ENCODE data around the gene CFAP90. TPM values are rescaled to one million over a fixed set of nuclear protein-coding genes. Genes with fewer than 3 reads are reported as not detected.

Gene CFAP90, protein sequence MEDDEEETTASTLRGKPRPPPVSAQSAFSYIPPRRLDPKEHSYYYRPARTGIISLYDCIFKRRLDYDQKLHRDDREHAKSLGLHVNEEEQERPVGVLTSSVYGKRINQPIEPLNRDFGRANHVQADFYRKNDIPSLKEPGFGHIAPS
- total RNA-seq (3.6 TPM), polyA plus RNA-seq (ENCODE audit: insufficient read depth, low read depth, low replicate concordance) (7.7 TPM)
- long read RNA-seq, donor 1, partial matches to known transcripts, result 0 of 3 reads
- long read RNA-seq, donor 1, other reads (novel, unspliced or antisense), result 0 of 3 reads
- long read RNA-seq, donor 2, partial matches to known transcripts, result 0 of 4 reads
- long read RNA-seq, donor 2, other reads (novel, unspliced or antisense), result 0 of 4 reads
- long read RNA-seq, donor 3, partial matches to known transcripts, result 0 of 3 reads
- long read RNA-seq, donor 3, other reads (novel, unspliced or antisense), result 0 of 3 reads
- long read RNA-seq, donor 4, partial matches to known transcripts, result 0 of 3 reads
- long read RNA-seq, donor 4, other reads (novel, unspliced or antisense), result 0 of 3 reads
- long read RNA-seq, donor 5, result 0 reads
- long read RNA-seq, donor 6, partial matches to known transcripts, result 0 of 3 reads
- long read RNA-seq, donor 6, other reads (novel, unspliced or antisense), result 0 of 3 reads
- long read RNA-seq, donor 7, transcript C5orf49-201 (3 exons, 2,385 nt), result major isoform, 5 of 7 reads
- long read RNA-seq, donor 7, partial matches to known transcripts, result 0 of 7 reads
- long read RNA-seq, donor 7, other reads (novel, unspliced or antisense), result 2 of 7 reads
- long read RNA-seq, donor 8, result 0 reads
- long read RNA-seq, donor 9, partial matches to known transcripts, result 0 of 2 reads
- long read RNA-seq, donor 9, other reads (novel, unspliced or antisense), result 0 of 2 reads
- long read RNA-seq, donor 10, partial matches to known transcripts, result 0 of 2 reads
- long read RNA-seq, donor 10, other reads (novel, unspliced or antisense), result 0 of 2 reads

DNA sequence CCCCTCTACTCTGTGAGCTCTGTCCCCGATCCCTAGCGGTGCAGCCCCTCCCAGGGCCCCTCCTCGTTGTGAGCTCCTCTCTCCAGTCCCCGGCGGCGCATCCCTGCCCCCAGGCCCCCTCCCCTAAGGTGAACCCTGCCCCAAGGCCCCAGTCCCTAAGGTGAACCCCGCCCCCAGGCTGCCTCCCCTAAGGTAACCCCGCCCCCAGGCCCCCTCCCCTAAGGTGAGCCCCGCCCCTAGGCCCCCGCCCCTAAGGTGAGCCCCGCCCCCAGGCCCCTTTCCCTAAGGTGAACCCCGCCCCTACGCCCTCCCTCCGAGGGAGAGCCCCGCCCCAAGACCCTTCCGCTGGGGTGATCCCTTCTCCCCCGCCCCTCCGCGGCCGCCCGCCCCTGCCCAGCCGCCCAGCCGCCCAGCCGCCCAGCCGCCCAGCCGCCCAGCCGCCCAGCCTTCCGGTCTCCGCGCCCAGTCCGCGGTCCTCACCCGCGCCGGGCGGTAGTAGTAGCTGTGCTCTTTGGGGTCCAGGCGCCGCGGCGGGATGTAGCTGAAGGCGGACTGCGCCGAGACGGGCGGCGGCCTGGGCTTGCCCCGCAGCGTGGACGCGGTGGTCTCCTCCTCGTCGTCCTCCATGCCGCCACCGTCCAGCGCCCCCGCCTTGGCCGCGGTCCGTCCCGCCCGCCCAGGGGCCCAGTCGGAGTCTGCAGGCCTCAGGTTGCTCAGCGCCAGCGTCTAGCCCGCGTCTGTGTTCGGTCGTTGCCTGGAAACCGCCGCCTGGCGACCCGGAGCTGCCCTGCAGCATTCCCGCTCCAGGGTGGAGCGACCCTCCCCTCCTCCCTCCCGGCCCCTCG is at the start of gene CFAP90:
CFAP90 (minus strand) TSS at position 739 of the 845 bp plus-strand sequence; CDS start at position 627, 112 bp downstream.
- H3K9ac ChIP-seq (ENCODE audit: low read length in 3 of 3), result peak within 1 kb of the TSS in 1 of 3 donors; percentile 37
- H3K36me3 ChIP-seq (ENCODE audit: control insufficient read depth in 2 of 3, insufficient read depth in 3 of 3, low read length in 3 of 3), result no peaks in the 10 kb centered on the region
- H3K4me3 ChIP-seq (ENCODE audit: low read length in 3 of 3), result peak within 1 kb of the TSS; percentile 41 to 66 (median 55)
- intact Hi-C loops (cut with DNase I), result no loop called here
- FAIRE-seq, result no peak
- TF ChIP-seq, protein P1, sequence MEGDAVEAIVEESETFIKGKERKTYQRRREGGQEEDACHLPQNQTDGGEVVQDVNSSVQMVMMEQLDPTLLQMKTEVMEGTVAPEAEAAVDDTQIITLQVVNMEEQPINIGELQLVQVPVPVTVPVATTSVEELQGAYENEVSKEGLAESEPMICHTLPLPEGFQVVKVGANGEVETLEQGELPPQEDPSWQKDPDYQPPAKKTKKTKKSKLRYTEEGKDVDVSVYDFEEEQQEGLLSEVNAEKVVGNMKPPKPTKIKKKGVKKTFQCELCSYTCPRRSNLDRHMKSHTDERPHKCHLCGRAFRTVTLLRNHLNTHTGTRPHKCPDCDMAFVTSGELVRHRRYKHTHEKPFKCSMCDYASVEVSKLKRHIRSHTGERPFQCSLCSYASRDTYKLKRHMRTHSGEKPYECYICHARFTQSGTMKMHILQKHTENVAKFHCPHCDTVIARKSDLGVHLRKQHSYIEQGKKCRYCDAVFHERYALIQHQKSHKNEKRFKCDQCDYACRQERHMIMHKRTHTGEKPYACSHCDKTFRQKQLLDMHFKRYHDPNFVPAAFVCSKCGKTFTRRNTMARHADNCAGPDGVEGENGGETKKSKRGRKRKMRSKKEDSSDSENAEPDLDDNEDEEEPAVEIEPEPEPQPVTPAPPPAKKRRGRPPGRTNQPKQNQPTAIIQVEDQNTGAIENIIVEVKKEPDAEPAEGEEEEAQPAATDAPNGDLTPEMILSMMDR (IDR thresholded peaks at IDR 0.05; ENCODE audit: borderline replicate concordance, extremely low read depth, insufficient read depth), result peak; percentile 41
- peak; percentile 90 to 94 (median 91) for DNase-seq
- H3K27me3 ChIP-seq (ENCODE audit: control insufficient read depth, insufficient read depth, low read length), result no peaks in the 10 kb centered on the region
- H3K9me3 ChIP-seq (ENCODE audit: control insufficient read depth in 2 of 3, insufficient read depth in 1 of 3, low read length in 3 of 3), result no peaks in the 10 kb centered on the region
- H3K4me1 ChIP-seq (ENCODE audit: control insufficient read depth in 2 of 3, insufficient read depth in 2 of 3, low read depth in 1 of 3, low read length in 3 of 3), result peaks cover 0 to 8% (median 6%) of the 10 kb centered on the region in 3 donors
- peak within 1 kb of the TSS in 1 of 2 donors; percentile 14 for H3K27ac ChIP-seq (ENCODE audit: low read depth in 2 of 2, low read length in 2 of 2)

DNA sequence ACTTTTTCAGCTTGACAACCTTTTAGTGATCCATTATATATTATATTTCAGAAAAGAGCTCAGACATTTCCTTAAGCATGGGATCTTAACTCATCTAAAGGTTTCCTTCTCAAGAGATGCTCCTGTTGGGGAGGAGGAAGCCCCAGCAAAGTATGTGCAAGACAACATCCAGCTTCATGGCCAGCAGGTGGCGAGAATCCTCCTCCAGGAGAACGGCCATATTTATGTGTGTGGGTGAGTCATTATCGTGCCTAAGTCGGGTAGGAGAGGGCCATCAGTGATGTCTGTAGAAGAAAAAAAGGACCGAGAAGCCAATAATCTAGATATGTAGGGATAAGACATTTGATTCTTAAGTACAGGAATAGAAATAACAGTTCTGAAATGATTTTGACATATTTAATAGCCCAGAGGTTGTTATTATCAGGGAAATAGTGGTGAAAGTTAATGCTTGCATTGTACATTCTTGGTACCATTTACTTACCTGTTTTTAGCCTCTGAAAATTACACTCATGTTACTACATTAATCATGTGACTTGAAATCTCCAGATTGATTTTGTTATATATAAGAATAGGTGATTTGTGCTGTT is 46.2 kb upstream of the CFAP90 start:
- intact Hi-C loops (cut with DNase I), result no loop called here
- H3K4me3 ChIP-seq (ENCODE audit: low read length in 3 of 3), result no peak overlapping the region
- no peaks in the 10 kb centered on the region for H3K27me3 ChIP-seq (ENCODE audit: control insufficient read depth, insufficient read depth, low read length)
- TF ChIP-seq, protein P1 (IDR thresholded peaks at IDR 0.05; ENCODE audit: borderline replicate concordance, extremely low read depth, insufficient read depth), result no peak
- FAIRE-seq (no peak), DNase-seq (no peak)
- no peaks in the 10 kb centered on the region for H3K9me3 ChIP-seq (ENCODE audit: control insufficient read depth in 2 of 3, insufficient read depth in 1 of 3, low read length in 3 of 3)
- H3K4me1 ChIP-seq (ENCODE audit: control insufficient read depth in 2 of 3, insufficient read depth in 2 of 3, low read depth in 1 of 3, low read length in 3 of 3), result no peaks in the 10 kb centered on the region
- H3K9ac ChIP-seq (ENCODE audit: low read length in 3 of 3), result no peak overlapping the region
- H3K36me3 ChIP-seq (ENCODE audit: control insufficient read depth in 2 of 3, insufficient read depth in 3 of 3, low read length in 3 of 3), result peaks cover 11 to 80% (median 57%) of the 10 kb centered on the region in 3 donors
- no peak overlapping the region for H3K27ac ChIP-seq (ENCODE audit: low read depth in 2 of 2, low read length in 2 of 2)

DNA sequence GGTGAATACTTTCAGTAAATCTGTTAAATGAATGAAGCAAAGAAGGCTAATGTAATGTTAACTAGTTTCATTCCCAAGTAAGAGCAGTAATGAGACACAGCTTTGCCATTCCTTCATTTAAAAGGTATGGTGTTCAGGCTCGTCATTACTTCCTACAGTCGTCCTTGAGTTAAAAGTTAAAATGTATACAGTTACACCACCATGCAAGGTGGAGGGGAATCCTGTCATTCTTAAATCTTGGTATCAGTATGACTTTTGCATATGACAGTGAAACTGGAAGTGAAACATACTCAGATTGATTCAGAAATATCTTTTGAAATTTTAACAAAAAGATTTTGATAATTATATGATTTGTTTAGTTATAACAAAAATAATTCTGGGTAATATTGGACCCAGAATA is 43.9 kb upstream of the CFAP90 start:
- Histone ChIP-seq H3K4me3 (ENCODE audit: low read length in 3 of 3) (no peak overlapping the region), H3K4me1 (ENCODE audit: control insufficient read depth in 2 of 3, insufficient read depth in 2 of 3, low read depth in 1 of 3, low read length in 3 of 3) (no peaks in the 10 kb centered on the region), H3K36me3 (ENCODE audit: control insufficient read depth in 2 of 3, insufficient read depth in 3 of 3, low read length in 3 of 3) (peaks cover 6 to 69% (median 58%) of the 10 kb centered on the region in 3 donors), H3K9ac (ENCODE audit: low read length in 3 of 3) (no peak overlapping the region), H3K27me3 (ENCODE audit: control insufficient read depth, insufficient read depth, low read length) (no peaks in the 10 kb centered on the region), H3K9me3 (ENCODE audit: control insufficient read depth in 2 of 3, insufficient read depth in 1 of 3, low read length in 3 of 3) (no peaks in the 10 kb centered on the region), H3K27ac (ENCODE audit: low read depth in 2 of 2, low read length in 2 of 2) (no peak overlapping the region)
- FAIRE-seq (no peak), DNase-seq (no peak)
- TF ChIP-seq, protein P1 (IDR thresholded peaks at IDR 0.05; ENCODE audit: borderline replicate concordance, extremely low read depth, insufficient read depth), result no peak
- intact Hi-C loops (cut with DNase I), result no loop called here
